HG03064 (cell line): ENCODE results near the gene TBCCD1.
A peak's percentile ranks its signal among the peaks of the same experiment; 100 is the strongest.
"Not testable (repeated sequence)": the region's sequence is repeated elsewhere in the genome, so short reads cannot be mapped to it uniquely, and the experiment has no call there.

Experiments
- ATAC-seq: cut with Tn5 transposase; IDR thresholded peaks from one replicate; pipeline ENCODE4 v1.9.1; 2021; ENCODE audit warnings: low read depth; ENCODE audit not compliant: unreplicated experiment

The TBCCD1 gene

DNA sequence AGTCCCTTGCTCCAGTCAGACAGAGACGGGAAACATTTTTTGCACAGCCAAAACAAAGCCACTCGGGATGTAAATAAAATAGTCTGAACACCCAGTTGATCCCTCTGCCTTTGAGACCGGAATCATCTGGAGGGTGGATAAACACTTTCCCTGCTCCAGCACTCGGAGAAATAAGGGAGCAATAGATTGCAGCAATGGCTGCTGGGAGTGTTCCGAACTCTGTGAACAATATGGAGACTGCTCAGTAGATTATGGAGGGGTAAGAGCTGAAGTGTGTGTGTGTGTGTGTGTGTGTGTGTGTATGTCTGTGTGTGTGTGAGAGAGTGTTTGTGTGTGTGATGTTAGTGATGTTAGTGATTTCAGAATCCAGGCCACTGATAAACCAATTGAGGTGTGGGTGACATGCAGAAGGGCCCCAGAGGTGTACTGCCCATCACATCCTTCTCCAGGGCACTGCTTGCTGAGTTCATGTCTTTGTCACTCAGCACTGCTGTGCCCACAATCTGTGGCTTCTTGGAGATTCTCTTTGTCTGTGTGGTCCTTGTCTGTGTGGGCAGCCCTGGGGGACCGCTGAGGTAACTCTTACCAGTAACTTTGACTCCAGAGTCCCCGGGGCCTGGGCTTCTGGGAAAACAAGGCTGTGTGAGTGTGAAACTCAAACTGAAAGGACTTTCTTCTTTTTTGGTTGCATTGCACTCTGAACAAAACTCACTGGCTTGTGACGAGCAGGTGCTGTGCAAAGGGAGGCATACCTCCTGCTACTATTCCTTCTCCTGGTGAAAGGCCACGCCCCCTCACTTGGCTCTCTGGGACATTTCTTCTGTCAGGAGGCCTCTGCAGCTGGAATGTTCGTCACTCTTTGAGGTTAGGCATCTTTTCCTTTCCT lies 45.9 kb downstream of the TBCCD1 start:
- peak; percentile 57 for ATAC-seq

DNA sequence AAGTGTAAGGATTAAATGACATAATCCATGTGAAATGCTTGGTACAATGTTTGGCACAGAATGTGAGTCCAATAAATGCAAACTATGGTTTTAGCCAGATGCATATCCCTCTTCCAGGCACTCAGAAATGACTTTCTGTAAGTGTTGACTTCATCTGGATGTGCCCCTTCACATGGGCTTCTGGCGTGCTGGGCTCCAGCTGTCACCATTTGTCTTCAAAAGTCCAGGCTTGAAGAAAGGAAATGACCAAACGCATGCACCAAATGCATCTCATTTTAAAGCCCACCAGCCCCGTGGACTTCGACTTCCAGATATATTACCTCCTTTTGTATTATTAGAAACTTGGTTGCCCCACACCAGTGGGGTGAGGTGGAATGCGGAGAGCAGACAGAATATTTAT lies 46.7 kb downstream of the TBCCD1 start:
- ATAC-seq: no peak

GRCh38 chr3:186519021-186519658 lies 48.0 kb downstream of the TBCCD1 start:
- ATAC-seq: no peak

- ATAC-seq: no peak
Observed at GRCh38 chr3:186517218-186517617, 49.9 kb downstream of the TBCCD1 start.

DNA sequence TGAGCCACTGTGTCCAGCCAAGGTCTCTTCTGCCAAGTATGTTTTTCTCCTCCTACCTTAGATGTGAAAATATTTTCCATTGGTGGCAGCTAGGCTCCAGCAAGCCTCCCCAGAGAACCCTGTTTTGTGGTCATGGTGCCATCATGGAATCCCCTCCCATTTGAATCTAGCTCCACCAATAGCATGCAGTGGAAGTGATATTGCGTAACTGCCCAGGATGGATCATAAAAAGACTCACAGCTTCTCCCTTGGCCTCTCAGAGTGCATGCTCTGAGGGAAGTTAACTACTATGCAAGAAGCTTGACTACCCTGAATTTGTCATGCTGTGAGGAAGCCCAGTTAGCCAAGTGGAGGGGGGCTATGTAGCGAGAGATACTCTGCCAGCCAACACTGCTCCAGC lies 50.5 kb downstream of the TBCCD1 start:
- no peak for ATAC-seq

- no peak for ATAC-seq
Observed at GRCh38 chr3:186515125-186515524, 52.0 kb downstream of the TBCCD1 start.

- no peak for ATAC-seq
Observed at GRCh38 chr3:186514296-186515002, 52.7 kb downstream of the TBCCD1 start.

DNA sequence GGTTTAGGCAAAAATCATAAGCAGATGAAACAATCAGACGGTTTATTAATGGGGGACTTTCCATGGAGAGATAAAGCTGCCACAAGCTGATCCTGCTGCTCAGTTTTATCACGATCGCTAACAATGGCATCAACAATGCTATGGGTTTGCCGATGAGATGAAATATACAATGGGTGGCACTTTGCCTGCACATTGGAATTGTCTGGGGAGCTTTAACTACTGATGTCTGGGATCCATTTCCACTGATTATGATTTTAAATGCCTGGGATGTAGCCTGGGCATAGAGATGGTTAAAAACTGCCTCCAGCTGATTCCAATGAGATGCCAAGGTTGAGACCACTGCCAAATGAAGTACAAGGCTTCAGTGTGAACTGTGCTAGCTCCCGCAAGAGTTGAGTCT lies 53.8 kb downstream of the TBCCD1 start:
- no peak for ATAC-seq

DNA sequence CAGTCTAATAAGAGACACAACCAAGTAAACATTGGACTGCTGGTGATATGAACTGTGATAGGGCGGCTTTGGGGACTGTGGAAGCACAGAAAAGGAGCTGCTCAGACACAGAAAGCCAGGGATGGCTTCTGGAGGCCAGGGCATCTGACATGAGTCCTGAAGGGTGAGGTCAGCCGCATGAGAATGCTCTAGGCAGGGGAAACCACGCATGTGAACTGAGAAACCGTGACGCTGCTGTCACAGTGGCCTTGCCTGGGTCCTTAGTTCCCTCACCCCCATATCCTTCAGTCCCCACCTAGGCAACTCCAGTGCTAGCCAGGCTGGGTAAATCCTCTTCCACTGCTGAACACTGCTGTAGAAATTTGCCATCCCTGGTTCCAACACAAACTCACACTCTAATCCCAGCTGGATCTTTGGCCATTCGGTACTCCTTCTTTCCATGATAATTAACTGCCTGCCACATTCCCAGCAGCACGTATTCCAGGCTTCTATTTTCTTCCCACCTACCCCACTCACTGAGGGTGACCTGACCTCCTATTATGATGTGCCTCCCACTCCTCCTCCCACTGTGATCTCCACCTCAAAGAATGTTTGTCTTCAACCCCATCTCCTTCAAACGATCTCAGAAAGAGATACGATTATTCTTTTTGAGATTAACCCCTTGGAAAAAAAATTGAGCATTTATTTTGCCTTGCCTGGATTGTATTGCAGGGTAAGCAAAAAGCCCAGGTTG lies 54.4 kb downstream of the TBCCD1 start:
- ATAC-seq: no peak

DNA sequence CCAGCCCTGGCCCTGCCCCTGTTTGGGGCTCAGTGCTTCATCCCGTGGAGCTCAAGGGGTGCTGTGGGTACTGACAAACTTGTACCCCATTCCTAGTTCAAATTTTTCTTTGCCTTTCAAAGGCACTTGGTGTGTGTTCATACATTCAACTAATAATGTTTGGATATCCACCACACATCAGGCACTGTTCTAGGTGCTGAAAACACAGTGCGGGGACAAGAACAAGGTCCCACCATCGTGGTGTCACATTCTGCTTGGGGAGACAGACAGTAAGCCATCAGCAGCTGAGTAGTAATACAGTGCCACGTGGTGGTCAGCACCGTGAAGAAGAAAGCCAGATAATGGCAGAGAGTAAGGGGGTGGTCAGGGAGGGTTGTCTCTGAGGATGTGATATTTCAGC lies 55.4 kb downstream of the TBCCD1 start:
- no peak for ATAC-seq

DNA sequence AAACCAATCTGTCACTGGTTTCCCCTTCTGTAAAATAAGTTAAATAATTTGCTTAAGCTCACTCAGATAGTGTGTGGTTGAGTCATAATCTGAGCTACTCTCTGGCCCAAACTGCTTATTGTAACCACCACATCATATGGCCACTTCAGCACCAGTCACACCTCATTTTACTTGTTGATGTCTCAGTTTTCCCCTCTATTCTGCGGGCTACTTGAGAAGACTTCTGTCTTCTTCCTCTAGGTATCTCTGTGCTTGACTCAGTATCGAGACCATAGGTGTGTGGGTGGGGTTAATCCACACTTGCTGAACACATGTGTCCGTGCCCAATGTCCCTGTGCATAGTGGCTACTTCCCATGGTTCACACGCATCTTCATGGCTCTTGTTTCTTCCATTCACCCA lies 55.9 kb downstream of the TBCCD1 start:
- peak; percentile 64 for ATAC-seq

DNA sequence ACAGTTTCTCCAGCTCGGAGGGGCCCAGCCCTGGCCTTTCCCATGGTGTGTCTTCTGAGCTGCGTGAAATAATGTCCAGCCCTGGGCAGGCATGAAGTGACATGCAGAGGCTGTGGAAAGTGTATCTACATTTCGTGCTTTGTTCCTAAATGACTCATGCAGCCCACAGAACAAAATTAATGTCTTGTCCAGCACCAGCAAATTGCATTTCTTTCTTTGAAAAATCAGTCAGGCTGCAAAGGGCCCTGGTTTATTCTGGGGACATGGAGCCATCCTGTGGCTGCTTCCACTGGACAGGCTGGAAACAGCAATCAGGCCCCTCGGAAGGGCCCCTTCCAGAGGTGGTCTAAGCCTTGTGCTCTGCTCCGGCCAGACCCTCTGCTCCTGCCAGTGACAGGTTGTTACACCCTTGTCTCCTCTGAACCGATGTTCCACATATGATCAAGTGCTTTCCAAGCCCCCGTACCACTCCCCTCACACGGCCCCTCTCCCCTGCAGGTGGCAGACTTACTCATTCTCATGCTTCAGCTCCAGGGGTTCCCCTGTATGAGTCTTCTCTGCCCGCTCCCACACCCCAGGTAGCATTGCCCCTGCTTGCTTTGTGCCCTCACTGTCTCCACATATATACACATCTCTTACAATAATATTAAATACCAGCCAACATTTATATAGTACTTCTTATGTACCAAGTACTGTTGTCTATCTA lies 56.6 kb downstream of the TBCCD1 start:
- ATAC-seq: peak; percentile 32

GRCh38 chr3:186509423-186509822 lies 57.7 kb downstream of the TBCCD1 start:
- ATAC-seq: no peak

DNA sequence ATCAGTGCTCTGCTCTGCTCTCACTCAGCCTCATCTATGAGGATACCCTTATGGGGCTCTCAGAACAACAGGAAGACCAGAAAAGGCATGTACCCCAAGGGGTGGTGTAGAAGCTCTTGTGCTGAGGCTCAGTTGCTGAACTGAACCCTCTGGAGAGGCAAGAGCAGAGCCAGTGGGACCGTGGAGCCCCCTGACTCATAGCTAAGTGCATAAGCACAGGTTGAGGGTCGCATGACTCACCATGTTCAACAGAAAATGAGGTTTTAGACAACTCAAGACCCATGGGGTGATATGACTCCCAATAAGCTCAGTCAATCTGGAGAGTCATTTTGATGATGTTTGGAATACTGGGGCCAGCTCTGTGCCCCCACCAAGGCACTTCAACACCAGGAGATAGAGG lies 60.3 kb downstream of the TBCCD1 start:
- ATAC-seq: no peak

DNA sequence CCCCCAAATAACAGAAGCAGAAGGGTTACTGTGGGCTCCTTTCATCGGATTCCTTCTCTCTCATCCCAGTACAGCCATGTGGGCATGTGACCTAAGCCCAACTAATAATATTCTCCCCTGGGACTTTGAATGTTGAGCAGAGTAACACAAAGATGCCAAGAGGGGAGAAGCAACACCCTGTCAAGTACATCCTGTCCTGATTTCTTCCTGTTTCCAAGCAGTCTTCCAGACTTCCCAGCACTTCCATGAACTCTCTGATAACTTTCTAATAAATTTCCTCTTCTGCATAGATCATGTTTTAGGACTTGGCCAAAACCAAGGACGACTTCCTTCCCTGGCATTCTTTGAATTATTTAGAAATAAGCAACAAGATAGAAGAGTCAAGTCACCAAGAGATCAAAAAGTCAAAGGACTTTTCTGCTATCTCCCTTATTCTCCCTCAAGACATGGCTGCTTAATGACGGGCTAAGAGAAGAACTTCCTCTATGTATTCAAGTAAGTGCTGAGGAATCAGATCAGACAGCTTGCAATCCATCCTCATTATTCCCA lies 60.9 kb downstream of the TBCCD1 start:
- no peak for ATAC-seq

- ATAC-seq: no peak
Observed at GRCh38 chr3:186502966-186503712, 64.0 kb downstream of the TBCCD1 start.

GRCh38 chr3:186502138-186502948 lies 64.8 kb downstream of the TBCCD1 start:
- ATAC-seq: no peak

GRCh38 chr3:186499949-186500348 lies 67.2 kb downstream of the TBCCD1 start:
- ATAC-seq: not testable (repeated sequence)
